ENCODE data around the gene PRRT2.

DNA sequence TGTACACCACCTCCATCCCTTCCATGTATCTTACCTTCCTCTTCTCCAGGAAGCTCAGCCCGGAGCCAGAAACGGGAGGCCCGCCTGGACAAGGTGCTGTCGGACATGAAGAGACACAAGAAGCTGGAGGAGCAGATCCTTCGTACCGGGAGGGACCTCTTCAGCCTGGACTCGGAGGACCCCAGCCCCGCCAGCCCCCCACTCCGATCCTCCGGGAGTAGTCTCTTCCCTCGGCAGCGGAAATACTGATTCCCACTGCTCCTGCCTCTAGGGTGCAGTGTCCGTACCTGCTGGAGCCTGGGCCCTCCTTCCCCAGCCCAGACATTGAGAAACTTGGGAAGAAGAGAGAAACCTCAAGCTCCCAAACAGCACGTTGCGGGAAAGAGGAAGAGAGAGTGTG lies 7.5 kb downstream of the PRRT2 start:
- TF ChIP-seq, protein P1, sequence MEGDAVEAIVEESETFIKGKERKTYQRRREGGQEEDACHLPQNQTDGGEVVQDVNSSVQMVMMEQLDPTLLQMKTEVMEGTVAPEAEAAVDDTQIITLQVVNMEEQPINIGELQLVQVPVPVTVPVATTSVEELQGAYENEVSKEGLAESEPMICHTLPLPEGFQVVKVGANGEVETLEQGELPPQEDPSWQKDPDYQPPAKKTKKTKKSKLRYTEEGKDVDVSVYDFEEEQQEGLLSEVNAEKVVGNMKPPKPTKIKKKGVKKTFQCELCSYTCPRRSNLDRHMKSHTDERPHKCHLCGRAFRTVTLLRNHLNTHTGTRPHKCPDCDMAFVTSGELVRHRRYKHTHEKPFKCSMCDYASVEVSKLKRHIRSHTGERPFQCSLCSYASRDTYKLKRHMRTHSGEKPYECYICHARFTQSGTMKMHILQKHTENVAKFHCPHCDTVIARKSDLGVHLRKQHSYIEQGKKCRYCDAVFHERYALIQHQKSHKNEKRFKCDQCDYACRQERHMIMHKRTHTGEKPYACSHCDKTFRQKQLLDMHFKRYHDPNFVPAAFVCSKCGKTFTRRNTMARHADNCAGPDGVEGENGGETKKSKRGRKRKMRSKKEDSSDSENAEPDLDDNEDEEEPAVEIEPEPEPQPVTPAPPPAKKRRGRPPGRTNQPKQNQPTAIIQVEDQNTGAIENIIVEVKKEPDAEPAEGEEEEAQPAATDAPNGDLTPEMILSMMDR (IDR thresholded peaks at IDR 0.05), result peak; percentile 54
- TF ChIP-seq ZFX (IDR thresholded peaks at IDR 0.05; ENCODE audit: borderline replicate concordance), result no peak

Data from 22Rv1 (cell line).